SK-N-SH (cell line): Measurements from ENCODE around the gene C16orf96. TPM values are rescaled to one million over a fixed set of nuclear protein-coding genes. Genes with fewer than 3 reads are reported as not detected.

Experiments used
- CTCF ChIA-PET: fragments of 300-600, 350-600 bp; formaldehyde crosslinking; extraction: SDS; loops from one replicate; lab custom pipeline; 2021; lab: Yijun Ruan, JAX
- POLR2A ChIA-PET: fragments of 350-600 bp; sonication (Branson Sonifier 250); formaldehyde crosslinking; extraction: SDS; loops from one replicate; lab custom pipeline; 2020; ENCODE audit warnings: antibody characterized with exemption, inconsistent platforms; lab: Yijun Ruan, JAX
- DNase-seq: peaks from one replicate; pipeline ENCODE4 v3.0.0; 2012
- H2AFZ ChIP-seq: fragments of 200-600 bp; sonication (generic); 2 replicates; pipeline ENCODE4 v1.8.1; 2016; ENCODE audit warnings: antibody characterized with exemption, mild to moderate bottlenecking, low read depth
- H3F3A ChIP-seq: fragments of 200-600 bp; sonication (generic); replicated peaks from 2 replicates; pipeline ENCODE3; 2016; ENCODE audit warnings: antibody characterized with exemption, mild to moderate bottlenecking; ENCODE audit not compliant: insufficient read depth
- H3K27ac ChIP-seq, 2 experiments: fragments of 200-500 bp in 1 of 2; fragments of 200-600 bp in 1 of 2; sonication (Bioruptor generic) in 1 of 2; sonication (generic), shearing (Covaris generic) in 1 of 2; 2 replicates each; pipeline versions ENCODE4 v1.5.1 to v1.6.1; 2014 to 2016; ENCODE audit warnings: low read depth in 2 of 2, inconsistent platforms in 1 of 2, low read length in 1 of 2, mild to moderate bottlenecking in 1 of 2, mixed read lengths in 1 of 2
- H3K27me3 ChIP-seq: fragments of 200-600 bp; sonication (generic), shearing (Covaris generic); 2 replicates; pipeline ENCODE4 v1.6.1; 2016; ENCODE audit warnings: mixed run types; ENCODE audit not compliant: insufficient read depth
- H3K36me3 ChIP-seq, 2 experiments: fragments of 200-500 bp in 1 of 2; fragments of 200-600 bp in 1 of 2; sonication (Bioruptor generic) in 1 of 2; sonication (generic) in 1 of 2; replicated peaks in 1 of 2; 2 replicates each; pipeline versions ENCODE3 to v1.5.1; 2014 to 2016; ENCODE audit warnings: low read length in 1 of 2, mild to moderate bottlenecking in 1 of 2; ENCODE audit not compliant: insufficient read depth in 2 of 2, control insufficient read depth in 1 of 2
- H3K4me1 ChIP-seq, 2 experiments: fragments of 200-500 bp in 1 of 2; fragments of 200-600 bp in 1 of 2; sonication (Bioruptor generic) in 1 of 2; sonication (generic), shearing (Covaris generic) in 1 of 2; 2 replicates each; pipeline versions ENCODE4 v1.5.1 to v1.6.1; 2014 to 2016; ENCODE audit warnings: low read depth in 1 of 2, low read length in 1 of 2, mixed run types in 1 of 2; ENCODE audit not compliant: insufficient read depth in 2 of 2, control insufficient read depth in 1 of 2
- H3K4me2 ChIP-seq: fragments of 200-600 bp; sonication (generic), shearing (Covaris generic); 2 replicates; pipeline ENCODE4 v1.6.1; 2017; ENCODE audit warnings: mixed run types
- H3K4me3 ChIP-seq, 2 experiments: fragments of 200-500 bp in 1 of 2; fragments of 200-600 bp in 1 of 2; sonication (Bioruptor generic) in 1 of 2; sonication (generic), shearing (Covaris generic) in 1 of 2; 2 replicates each; pipeline versions ENCODE4 v1.5.1 to v1.8.1; 2014 to 2016; ENCODE audit warnings: low read depth in 2 of 2, inconsistent platforms in 1 of 2, low read length in 1 of 2, mild to moderate bottlenecking in 1 of 2, mixed read lengths in 1 of 2, moderate library complexity in 1 of 2
- H3K79me2 ChIP-seq: fragments of 200-600 bp; sonication (generic); 2 replicates; pipeline ENCODE4 v1.8.1; 2017; ENCODE audit warnings: mild to moderate bottlenecking; ENCODE audit not compliant: insufficient read depth
- H3K9ac ChIP-seq: fragments of 200-600 bp; sonication (generic); 2 replicates; pipeline ENCODE4 v1.6.1; 2017; ENCODE audit warnings: mixed run types
- H3K9me2 ChIP-seq: fragments of 200-600 bp; sonication (generic); 2 replicates; pipeline ENCODE4 v1.6.1; 2017; ENCODE audit warnings: mixed run types
- H3K9me3 ChIP-seq: fragments of 200-600 bp; sonication (generic); 2 replicates; pipeline ENCODE4 v1.6.1; 2017; ENCODE audit warnings: mixed run types, mild to moderate bottlenecking, moderate library complexity
- H4K20me1 ChIP-seq: fragments of 200-600 bp; sonication (generic); 2 replicates; pipeline ENCODE4 v1.6.1; 2017; ENCODE audit warnings: mild to moderate bottlenecking, mixed run types; ENCODE audit not compliant: insufficient read depth
- CTCF ChIP-seq: fragments of 200-600 bp; sonication (generic); IDR thresholded peaks from 2 replicates; pipeline ENCODE4 v1.6.1; 2017; ENCODE audit warnings: antibody characterized with exemption, mild to moderate bottlenecking, moderate library complexity
- ELF1 ChIP-seq: IDR thresholded peaks from 2 replicates; pipeline ENCODE4 v1.4.0; 2012
- EP300 ChIP-seq, 2 experiments: IDR thresholded peaks; 2 replicates each; pipeline versions ENCODE4 v1.4.0 to v1.6.1; 2012; ENCODE audit warnings: borderline replicate concordance in 1 of 2, low read depth in 1 of 2, low read length in 1 of 2
- FOSL2 ChIP-seq: IDR thresholded peaks from 2 replicates; pipeline ENCODE4 v1.4.0; 2012; ENCODE audit warnings: low read depth, mild to moderate bottlenecking, moderate library complexity, borderline replicate concordance
- FOXJ3 ChIP-seq: sonication (generic); formaldehyde crosslinking; IDR thresholded peaks from 2 replicates; pipeline ENCODE4 v1.5.1; 2020; ENCODE audit warnings: mild to moderate bottlenecking, missing genetic modification reagents
- FOXM1 ChIP-seq: IDR thresholded peaks from 2 replicates; pipeline ENCODE4 v1.4.0; 2012; ENCODE audit warnings: low read depth, mild to moderate bottlenecking
- GABPA ChIP-seq: IDR thresholded peaks from 2 replicates; pipeline ENCODE4 v1.4.0; 2012; ENCODE audit warnings: low read depth, mild to moderate bottlenecking
- GATA2 ChIP-seq: sonication (generic); formaldehyde crosslinking; IDR thresholded peaks from 2 replicates; pipeline ENCODE4 v1.5.0; 2020; ENCODE audit warnings: mild to moderate bottlenecking, missing genetic modification reagents
- JUND ChIP-seq: IDR thresholded peaks from 2 replicates; pipeline ENCODE4 v1.4.0; 2012
- MEF2A ChIP-seq: IDR thresholded peaks from 2 replicates; pipeline ENCODE4 v1.4.0; 2012; ENCODE audit warnings: low read depth, borderline replicate concordance
- MXI1 ChIP-seq: IDR thresholded peaks from 2 replicates; pipeline ENCODE4 v1.6.1; 2012; ENCODE audit warnings: mild to moderate bottlenecking, low read depth, low read length, improper control_type of control experiment
- NFIC ChIP-seq: IDR thresholded peaks from 2 replicates; pipeline ENCODE4 v1.4.0; 2012; ENCODE audit warnings: borderline replicate concordance
- NRF1 ChIP-seq: IDR thresholded peaks from 2 replicates; pipeline ENCODE4 v1.6.1; 2012; ENCODE audit warnings: low read depth, mild to moderate bottlenecking, low read length
- PBX3 ChIP-seq: IDR thresholded peaks from 2 replicates; pipeline ENCODE4; 2012
- POLR2AphosphoS5 ChIP-seq: IDR thresholded peaks from 2 replicates; pipeline ENCODE4 v1.6.1; 2012; ENCODE audit warnings: low read depth, low read length
- RAD21 ChIP-seq: IDR thresholded peaks from 2 replicates; pipeline ENCODE4 v1.6.1; 2012; ENCODE audit warnings: mild to moderate bottlenecking, low read length
- RCOR1 ChIP-seq: fragments of 150-350 bp; IDR thresholded peaks from 2 replicates; pipeline ENCODE4 v1.6.1; 2017; ENCODE audit warnings: antibody characterized with exemption, low read length
- RFX5 ChIP-seq: IDR thresholded peaks from 2 replicates; pipeline ENCODE4 v1.6.1; 2012; ENCODE audit warnings: mild to moderate bottlenecking, improper control_type of control experiment, low read length
- RXRA ChIP-seq: IDR thresholded peaks from 2 replicates; pipeline ENCODE4 v1.4.0; 2012; ENCODE audit warnings: low read depth, mild to moderate bottlenecking, borderline replicate concordance
- SIN3A ChIP-seq: IDR thresholded peaks from 2 replicates; pipeline ENCODE4 v1.6.1; 2012; ENCODE audit warnings: low read depth, mild to moderate bottlenecking, low read length, moderate library complexity, borderline replicate concordance
- SMC3 ChIP-seq: IDR thresholded peaks from 2 replicates; pipeline ENCODE4 v1.6.1; 2012; ENCODE audit warnings: low read depth, low read length, improper control_type of control experiment
- TAF1 ChIP-seq: IDR thresholded peaks from 2 replicates; pipeline ENCODE4 v1.6.1; 2012; ENCODE audit warnings: low read depth, mild to moderate bottlenecking, low read length, moderate library complexity, borderline replicate concordance
- TCF12 ChIP-seq: IDR thresholded peaks from 2 replicates; pipeline ENCODE4 v1.4.0; 2012
- USF2 ChIP-seq: fragments of 150-350 bp; IDR thresholded peaks from 2 replicates; pipeline ENCODE4 v1.6.1; 2017; ENCODE audit warnings: antibody characterized with exemption, low read length, low read depth, borderline replicate concordance
- YY1 ChIP-seq: IDR thresholded peaks from 2 replicates; pipeline ENCODE4 v1.4.0; 2012; ENCODE audit warnings: low read depth, mild to moderate bottlenecking
- WGBS: methylation state at CpG from one replicate; pipeline ENCODE4 v1.1.6; 2017; ENCODE audit warnings: low lambda C conversion rate; 5-methylcytosine and 5-hydroxymethylcytosine counted together
- polyA plus RNA-seq, 3 experiments: library from polyadenylated mRNA; depleted of rRNA; stranded (reverse); fragments of >200 nt; gene quantifications; 2 replicates each; pipeline ENCODE4 v1.2.3, GENCODE V29; 2012

The C16orf96 gene
- polyA plus RNA-seq, 1 of the 3 experiments (the other 2 are of a cell fraction): 0.05 TPM

GRCh38 chr16:4552541-4552940 is 3.6 kb upstream of the C16orf96 start:
- no peaks in the 10 kb centered on the region for H3K36me3 ChIP-seq
- H3K27ac ChIP-seq: no peak overlapping the region
- no peaks in the 10 kb centered on the region for H3K9me2 ChIP-seq
- no peaks in the 10 kb centered on the region; the same call in 1 of the 2 replicates for H3K27me3 ChIP-seq
- TF ChIP-seq FOXJ3 (no peak), TCF12 (no peak), SMC3 (no peak), JUND (no peak), EP300 (IDR thresholded peaks at IDR 0.05; ENCODE audit: borderline replicate concordance in 1 of 2, low read depth in 1 of 2, low read length in 1 of 2) (no peak), USF2 (no peak), FOSL2 (no peak), RCOR1 (no peak), MXI1 (no peak), GABPA (no peak), YY1 (no peak), NFIC (no peak), RAD21 (no peak), CTCF (no peak), RFX5 (no peak)
- TF ChIP-seq, all 33 proteins: peak for 0
- Histone ChIP-seq H3K9me3 (no peaks in the 10 kb centered on the region), H4K20me1 (no peaks in the 10 kb centered on the region), H2AFZ (no peak overlapping the region), H3K4me3 (no peak overlapping the region), H3F3A (no peaks in the 10 kb centered on the region), H3K9ac (no peak overlapping the region), H3K4me2 (no peak overlapping the region), H3K79me2 (no peaks in the 10 kb centered on the region), H3K4me1 (no peaks in the 10 kb centered on the region; a peak in 1 of 4 replicates)
- DNase-seq: no peak
- CTCF ChIA-PET: interaction anchor here (1.1 to 12.8 kb wide), 4 partner anchors 33 to 78 kb away, joined by 3 to 182 read pairs (median 6); partner anchors contain the start of gene NMRAL1
- POLR2A ChIA-PET: no interaction called here
- 48% methylated on average over 3 of the region's 3 CpGs for WGBS

GRCh38 chr16:4556580-4556979 is 440 bp downstream of the C16orf96 start:
- no peaks in the 10 kb centered on the region for H3K79me2 ChIP-seq
- H3K4me2 ChIP-seq: no peak overlapping the region
- ChIA-PET POLR2A (interaction anchor here (0.5 kb wide), 1 partner anchor 32 kb away, joined by 3 read pairs; no protein-coding TSS in a partner anchor), CTCF (interaction anchor here (0.7 to 2.3 kb wide), 5 partner anchors 12 to 50 kb away, joined by 3 to 17 read pairs (median 4); partner anchors contain the start of gene CDIP1)
- H3K36me3 ChIP-seq: no peaks in the 10 kb centered on the region
- H3K27ac ChIP-seq: no peak overlapping the region
- no peaks in the 10 kb centered on the region for H4K20me1 ChIP-seq
- no peak overlapping the region for H3K9ac ChIP-seq
- H3K4me3 ChIP-seq: no peak overlapping the region
- no peak for DNase-seq
- H3K9me3 ChIP-seq: no peaks in the 10 kb centered on the region
- WGBS: 53% methylated on average over 8 of the region's 14 CpGs
- no peaks in the 10 kb centered on the region for H3K9me2 ChIP-seq
- no peaks in the 10 kb centered on the region for H3F3A ChIP-seq
- no peaks in the 10 kb centered on the region; the same call in 1 of the 2 replicates for H3K27me3 ChIP-seq
- H2AFZ ChIP-seq: no peak overlapping the region
- no peaks in the 10 kb centered on the region for H3K4me1 ChIP-seq
- TF ChIP-seq ELF1 (no peak), PBX3 (no peak), TAF1 (no peak), RCOR1 (no peak), GATA2 (CRISPR knock-in tag) (no peak), NRF1 (no peak), MEF2A (no peak), JUND (no peak), MXI1 (no peak), SIN3A (no peak), FOXM1 (no peak), RXRA (no peak), CTCF (no peak), TCF12 (no peak), POLR2AphosphoS5 (no peak), NFIC (no peak)
